Heart left ventricle (tissue), 16 donors: ENCODE results near the gene KRTAP3-1. TPM values are rescaled to one million over a fixed set of nuclear protein-coding genes. Genes with fewer than 3 reads are reported as not detected.

Experiments
- ATAC-seq, 4 donors: fragments of 200-7000 bp; cut with Tn5 transposase; one replicate each; pipeline ENCODE4 v1.9.1; 2020 to 2022; ENCODE audit warnings: moderate library complexity in 4 of 4, mild to moderate bottlenecking in 3 of 4, moderate number of reproducible peaks in 1 of 4
- DNase-seq, 5 donors: peaks; one replicate each; pipeline ENCODE4 v3.0.0-alpha.2; 2020
- H3K27ac ChIP-seq, 12 donors: fragments of 200-600 bp; sonication (generic) in 4 of 12; one replicate each; pipeline versions ENCODE4 v1.5.0 to v1.8.0; 2016 to 2022; ENCODE audit warnings: mild to moderate bottlenecking in 2 of 12
- H3K27me3 ChIP-seq, 9 donors: fragments of 200-600 bp; sonication (generic) in 2 of 9; one replicate each; pipeline versions ENCODE4 v1.5.1 to v1.8.0; 2016 to 2022; ENCODE audit warnings: mild to moderate bottlenecking in 3 of 9
- H3K36me3 ChIP-seq, 9 donors: fragments of 200-600 bp; sonication (generic) in 2 of 9; one replicate each; pipeline versions ENCODE4 v1.5.0 to v1.8.0; 2018 to 2022; ENCODE audit warnings: mild to moderate bottlenecking in 2 of 9
- H3K4me1 ChIP-seq, 12 donors: fragments of 200-600 bp; sonication (generic) in 4 of 12; one replicate each; pipeline versions ENCODE4 v1.5.0 to v1.8.0; 2016 to 2022; ENCODE audit warnings: mild to moderate bottlenecking in 3 of 12
- H3K4me3 ChIP-seq, 12 donors: fragments of 200-600 bp; sonication (generic) in 4 of 12; one replicate each; pipeline versions ENCODE4 v1.5.0 to v1.8.0; 2017 to 2022; ENCODE audit warnings: mild to moderate bottlenecking in 9 of 12, moderate library complexity in 4 of 12
- H3K9me3 ChIP-seq, 12 donors: fragments of 200-600 bp; sonication (generic) in 4 of 12; one replicate each; pipeline versions ENCODE4 v1.5.0 to v1.8.0; 2016 to 2022; ENCODE audit warnings: mild to moderate bottlenecking in 1 of 12
- POLR2A ChIP-seq, 2 donors: fragments of 450-650 bp; IDR thresholded peaks; one replicate each; pipeline ENCODE4 v1.6.1; 2017; ENCODE audit warnings: antibody characterized with exemption in 2 of 2, mild to moderate bottlenecking in 2 of 2, moderate library complexity in 2 of 2
- WGBS, 4 donors: extraction: QIAGEN DNeasy Blood & Tissue Kit in 2 of 4; methylation state at CpG; one replicate each; pipeline versions ENCODE4 v1.1.5 to v1.1.7; 2013 to 2018; 5-methylcytosine and 5-hydroxymethylcytosine counted together
- intact Hi-C, 10 donors: fragments of 100-400 bp; cut with DNase I; formaldehyde crosslinking; loops; one replicate each; pipeline versions ENCODE4 v1.11.1 to v1.14.2; 2022
- polyA plus RNA-seq, 2 donors: library from polyadenylated mRNA; stranded (reverse); fragments of 200-250 nt; gene quantifications; one replicate each; pipeline ENCODE4 v1.2.3, GENCODE V29; 2013
- total RNA-seq, 9 donors: library from RNA; depleted of rRNA in 2 of 9; stranded (reverse); fragments of >200 nt in 2 of 9; fragmentation: NEBNext Ultra II Directional in 3 of 9; extraction: Animal tissue kit (Norgen Biotek cat#: 25700) in 3 of 9; gene quantifications; one replicate each; pipeline versions ENCODE4 v1.1.0 to v1.2.4, GENCODE V29; 2016 to 2023
- TF ChIP-seq, protein P1 (sequence below), 12 donors: fragments of 200-600 bp; sonication (generic) in 4 of 12; IDR thresholded peaks; one replicate each; pipeline versions ENCODE4 v1.5.0 to v1.8.0; 2018 to 2022; ENCODE audit warnings: antibody characterized with exemption in 12 of 12, mild to moderate bottlenecking in 5 of 12
- donor health status: ischemic (EF 13 %, LVEDD 7.1; RV severe dilation, severe dysfunction).
- donor health status: healthy with polysubstance abuse.
- donor health status: DM: no; HTN: yes; CAD: no.
- donor health status: DM: no; HTN: no; CAD: no.
- donor health status: ischemic (EF 25% LVEDD 6.9; RV normal size, moderate dysfunction).
- donor health status: ischemic (EF 25% LVEDD 5.7; RV mildly dilated, moderate dysfunction).
- donor health status: healthy.
- donor health status: DM: yes; HTN: yes; CAD: no.
- donor health status: ischemic (EF 35%, LVEDD 5.7; RV mildly dilated, moderate dysfunction).
- donor health status: nonischemic (EF 11% LVEDD 7.7; RV severe dilation, severe dysfunction).
- donor health status: DM: yes; HTN: yes; CAD: no.
- donor health status: PGD.
- donor health status: ischemic (EF 29% LVEDD 5.4; RV normal size, mild dysfunction).
- donor health status: nonischemic (EF 23%, LVEDD 6.1; RV moderate dilation, normal function).

The KRTAP3-1 gene
- total and polyA plus RNA-seq, 11 donors, result not detected

DNA sequence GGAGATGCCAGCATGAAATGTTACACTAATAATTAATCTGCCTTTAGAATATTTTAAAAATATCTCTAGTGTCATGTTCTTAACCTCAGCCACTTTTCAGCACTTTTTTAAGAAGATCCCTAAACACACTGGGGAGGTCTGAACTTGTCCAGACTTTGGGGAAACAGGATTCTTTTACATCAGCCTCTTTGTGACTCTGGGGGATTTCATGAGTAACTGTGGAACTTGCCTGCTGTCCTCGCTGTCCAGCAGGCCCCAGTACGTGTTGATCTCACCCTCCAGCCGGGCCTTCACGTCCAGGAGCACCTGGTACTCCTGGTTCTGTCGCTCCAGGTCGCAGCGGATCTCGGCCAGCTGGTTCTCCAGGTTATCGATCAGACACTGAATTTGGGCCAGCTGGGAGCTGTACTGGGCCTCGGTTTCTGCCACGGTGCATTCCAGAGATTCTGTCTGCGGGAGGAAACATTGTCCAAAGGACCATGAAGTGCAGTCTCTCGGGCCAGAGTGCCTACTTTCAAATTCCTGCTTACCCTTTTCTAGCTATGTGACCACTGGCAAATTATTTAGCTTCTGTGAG, 30.3 kb downstream of the KRTAP3-1 start:
- Histone ChIP-seq H3K36me3 (no peaks in the 10 kb centered on the region), H3K4me3 (no peak overlapping the region), H3K4me1 (peaks cover 0 to 5% (median 0%) of the 10 kb centered on the region in 12 donors), H3K27me3 (peaks cover 0 to 39% (median 7%) of the 10 kb centered on the region in 9 donors), H3K27ac (no peak overlapping the region), H3K9me3 (no peaks in the 10 kb centered on the region)
- 58 to 73% (median 68%) methylated on average over 13 of the region's 13 CpGs for WGBS, 4 donors
- TF ChIP-seq, protein P1, sequence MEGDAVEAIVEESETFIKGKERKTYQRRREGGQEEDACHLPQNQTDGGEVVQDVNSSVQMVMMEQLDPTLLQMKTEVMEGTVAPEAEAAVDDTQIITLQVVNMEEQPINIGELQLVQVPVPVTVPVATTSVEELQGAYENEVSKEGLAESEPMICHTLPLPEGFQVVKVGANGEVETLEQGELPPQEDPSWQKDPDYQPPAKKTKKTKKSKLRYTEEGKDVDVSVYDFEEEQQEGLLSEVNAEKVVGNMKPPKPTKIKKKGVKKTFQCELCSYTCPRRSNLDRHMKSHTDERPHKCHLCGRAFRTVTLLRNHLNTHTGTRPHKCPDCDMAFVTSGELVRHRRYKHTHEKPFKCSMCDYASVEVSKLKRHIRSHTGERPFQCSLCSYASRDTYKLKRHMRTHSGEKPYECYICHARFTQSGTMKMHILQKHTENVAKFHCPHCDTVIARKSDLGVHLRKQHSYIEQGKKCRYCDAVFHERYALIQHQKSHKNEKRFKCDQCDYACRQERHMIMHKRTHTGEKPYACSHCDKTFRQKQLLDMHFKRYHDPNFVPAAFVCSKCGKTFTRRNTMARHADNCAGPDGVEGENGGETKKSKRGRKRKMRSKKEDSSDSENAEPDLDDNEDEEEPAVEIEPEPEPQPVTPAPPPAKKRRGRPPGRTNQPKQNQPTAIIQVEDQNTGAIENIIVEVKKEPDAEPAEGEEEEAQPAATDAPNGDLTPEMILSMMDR (IDR thresholded peaks at IDR 0.05), result no peak
- TF ChIP-seq POLR2A (IDR thresholded peaks at IDR 0.05), result no peak
- DNase-seq, result no peak
- intact Hi-C loops, result no loop called here
- no peak for ATAC-seq

DNA sequence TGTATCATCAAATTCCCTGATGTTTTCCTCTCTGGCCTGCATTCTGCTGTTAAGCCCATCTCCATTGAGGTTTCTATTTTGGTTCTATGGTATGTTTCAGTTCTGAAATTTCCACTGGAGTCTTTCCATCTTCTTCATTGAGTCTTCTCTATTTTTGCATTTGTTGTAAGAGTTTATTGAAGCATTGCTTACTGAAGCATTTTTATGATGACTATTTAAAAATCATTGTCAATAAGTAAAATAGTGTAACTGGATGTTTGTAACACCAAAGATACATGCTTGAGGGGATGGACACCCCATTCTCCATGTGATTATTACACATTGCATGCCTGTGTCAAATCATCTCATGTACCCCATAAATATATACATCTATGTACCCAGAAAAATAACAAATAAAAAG, 33.4 kb downstream of the KRTAP3-1 start:
- no peaks in the 10 kb centered on the region for H3K36me3 ChIP-seq
- peaks cover 0 to under 1% (median 0%) of the 10 kb centered on the region in 12 donors for H3K4me1 ChIP-seq
- no peak overlapping the region for H3K4me3 ChIP-seq
- ATAC-seq (no peak), DNase-seq (no peak)
- intact Hi-C loops, result no loop called here
- peaks cover 0 to 24% (median 3%) of the 10 kb centered on the region in 9 donors for H3K27me3 ChIP-seq
- H3K9me3 ChIP-seq, result no peaks in the 10 kb centered on the region
- H3K27ac ChIP-seq, result no peak overlapping the region
- TF ChIP-seq POLR2A (IDR thresholded peaks at IDR 0.05), result no peak
- TF ChIP-seq, protein P1 (IDR thresholded peaks at IDR 0.05), result no peak

DNA sequence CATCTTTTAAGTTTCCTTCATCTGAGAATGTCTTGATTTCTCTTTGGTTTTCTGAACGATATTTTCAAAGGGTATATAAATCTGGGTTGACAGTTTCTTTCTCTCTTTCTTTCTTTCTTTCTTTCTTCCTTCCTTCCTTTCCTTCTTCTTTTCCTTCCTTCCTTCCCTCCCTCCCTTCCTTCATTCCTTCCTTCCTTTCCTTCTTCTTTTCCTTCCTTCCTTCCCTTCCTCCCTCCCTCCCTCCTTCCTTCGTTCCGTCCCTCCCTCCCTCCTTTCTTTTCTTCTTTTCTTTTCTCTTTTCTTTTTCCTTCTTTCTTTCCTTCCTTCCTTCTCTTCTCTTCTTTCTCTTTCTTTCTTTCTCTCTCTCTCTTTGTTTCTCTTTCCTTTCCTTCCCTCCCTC, 34.6 kb downstream of the KRTAP3-1 start:
- Histone ChIP-seq H3K27me3 (peaks cover 0 to 24% (median 3%) of the 10 kb centered on the region in 9 donors), H3K36me3 (no peaks in the 10 kb centered on the region), H3K27ac (no peak overlapping the region), H3K4me1 (no peaks in the 10 kb centered on the region), H3K9me3 (no peaks in the 10 kb centered on the region), H3K4me3 (no peak overlapping the region)
- intact Hi-C loops, result no loop called here
- ATAC-seq (no peak), DNase-seq (no peak)
- TF ChIP-seq POLR2A (IDR thresholded peaks at IDR 0.05), result no peak
- TF ChIP-seq, protein P1 (IDR thresholded peaks at IDR 0.05), result no peak
- WGBS, 4 donors, result 90 to 95% (median 91%) methylated on average over 3 of the region's 3 CpGs

DNA sequence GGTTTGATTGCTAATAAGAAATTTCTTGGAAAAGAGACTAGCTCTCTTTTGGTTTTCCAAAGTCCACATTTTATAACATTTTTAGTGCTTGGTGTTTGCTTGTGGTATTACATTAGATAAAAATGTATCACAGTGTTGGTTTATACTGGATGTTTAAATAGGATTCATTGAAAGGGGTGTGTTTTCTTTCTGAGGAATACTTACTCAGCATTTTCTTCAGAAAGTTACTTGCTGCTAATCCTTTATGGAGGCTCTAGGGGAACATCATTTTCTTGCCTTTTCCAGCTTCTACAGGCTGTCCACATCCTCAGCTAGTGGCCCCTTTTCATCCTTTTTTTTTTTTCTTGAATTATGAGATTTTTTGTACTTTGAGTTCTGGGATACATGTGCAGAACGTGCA, 41.3 kb downstream of the KRTAP3-1 start:
- intact Hi-C loops, result no loop called here
- Histone ChIP-seq H3K4me3 (no peak overlapping the region), H3K36me3 (no peaks in the 10 kb centered on the region), H3K4me1 (no peaks in the 10 kb centered on the region), H3K27ac (no peak overlapping the region), H3K9me3 (peaks cover 0 to 3% (median 0%) of the 10 kb centered on the region in 12 donors), H3K27me3 (peaks cover 0 to under 1% (median 0%) of the 10 kb centered on the region in 9 donors)
- ATAC-seq (no peak), DNase-seq (no peak)
- no peak for TF ChIP-seq POLR2A (IDR thresholded peaks at IDR 0.05)
- TF ChIP-seq, protein P1 (IDR thresholded peaks at IDR 0.05), result no peak
- 89 to 97% (median 90%) methylated on average over 1 of the region's 1 CpG for WGBS, 4 donors
